Bone marrow (tissue), 2 donors: ENCODE data around the gene C10orf90.

Source experiments
- DNase-seq, 2 donors: peaks; one replicate each; lab custom pipeline; 2025; lab: John Stamatoyannopoulos, UW

Gene C10orf90

GRCh38 chr10:126500866-126501265, 169.6 kb downstream of the C10orf90 start:
- no peak for DNase-seq

- DNase-seq: no peak
These were observed 170.3 kb downstream of the C10orf90 start for GRCh38 chr10:126500185-126500584.

GRCh38 chr10:126499744-126500143, 170.7 kb downstream of the C10orf90 start:
- DNase-seq: no peak

GRCh38 chr10:126497672-126498071, 172.8 kb downstream of the C10orf90 start:
- DNase-seq: no peak

GRCh38 chr10:126496771-126497545, 173.5 kb downstream of the C10orf90 start:
- no peak for DNase-seq

- no peak for DNase-seq
These were observed 179.0 kb downstream of the C10orf90 start for GRCh38 chr10:126491476-126491875.

GRCh38 chr10:126481181-126481580, 189.3 kb downstream of the C10orf90 start:
- no peak for DNase-seq

- no peak for DNase-seq
These were observed 189.8 kb downstream of the C10orf90 start for GRCh38 chr10:126480648-126481047.

GRCh38 chr10:126479280-126479895, 191.1 kb downstream of the C10orf90 start:
- no peak for DNase-seq

GRCh38 chr10:126478546-126478945, 191.9 kb downstream of the C10orf90 start:
- no peak for DNase-seq

- no peak for DNase-seq
These were observed 194.2 kb downstream of the C10orf90 start for GRCh38 chr10:126476246-126476645.

GRCh38 chr10:126475074-126475691, 195.3 kb downstream of the C10orf90 start:
- no peak for DNase-seq

- no peak for DNase-seq
These were observed 196.5 kb downstream of the C10orf90 start for GRCh38 chr10:126474031-126474430.

- no peak for DNase-seq
These were observed 199.5 kb downstream of the C10orf90 start for GRCh38 chr10:126470991-126471390.

GRCh38 chr10:126469692-126470091, 200.8 kb downstream of the C10orf90 start:
- DNase-seq: no peak

GRCh38 chr10:126468876-126469643, 201.4 kb downstream of the C10orf90 start:
- DNase-seq: no peak

- DNase-seq: no peak
These were observed 202.0 kb downstream of the C10orf90 start for GRCh38 chr10:126468467-126468866.

- no peak for DNase-seq
These were observed 204.7 kb downstream of the C10orf90 start for GRCh38 chr10:126465771-126466170.

- no peak for DNase-seq
These were observed 207.2 kb downstream of the C10orf90 start for GRCh38 chr10:126463286-126463685.

GRCh38 chr10:126461289-126461940, 209.1 kb downstream of the C10orf90 start:
- no peak for DNase-seq

- no peak for DNase-seq
These were observed 210.5 kb downstream of the C10orf90 start for GRCh38 chr10:126459878-126460481.
